Stomach (tissue), 4 donors: Measurements from ENCODE around the gene PEMT.
A peak's percentile ranks its signal among the peaks of the same experiment; 100 is the strongest.

Source experiments
- CTCF ChIP-seq, 7 experiments: fragments of 450-650 bp in 4 of 7; fragments of 200-600 bp in 3 of 7; sonication (generic) in 3 of 7; IDR thresholded peaks; one replicate each; pipeline ENCODE4 v1.5.1; 2016 to 2019; ENCODE audit warnings: antibody characterized with exemption in 7 of 7, control low read depth in 2 of 7, mild to moderate bottlenecking in 1 of 7
- EP300 ChIP-seq: sonication (generic); formaldehyde crosslinking; IDR thresholded peaks from one replicate; pipeline ENCODE4 v1.6.1; 2017; ENCODE audit warnings: antibody characterized with exemption
- POLR2A ChIP-seq, 4 donors: fragments of 450-650 bp; IDR thresholded peaks; one replicate each; pipeline ENCODE4 v1.6.1; 2016; ENCODE audit warnings: antibody characterized with exemption in 4 of 4, control low read depth in 2 of 4, mild to moderate bottlenecking in 1 of 4, moderate library complexity in 1 of 4
- POLR2AphosphoS5 ChIP-seq, 3 donors: sonication (generic); formaldehyde crosslinking; IDR thresholded peaks; one replicate each; pipeline ENCODE4 v1.6.1; 2016; ENCODE audit warnings: antibody characterized with exemption in 3 of 3

GRCh38 chr17:17496189-17497064 lies 95.1 kb downstream of the PEMT start, which contains the start of gene RASD1:
- TF ChIP-seq CTCF (IDR thresholded peaks at IDR 0.05) (peak in 5 of 7 experiments; percentile 30 to 98 (median 96)), EP300 (no peak), POLR2AphosphoS5 (IDR thresholded peaks at IDR 0.05) (peak; percentile 69 to 99 (median 97)), POLR2A (IDR thresholded peaks at IDR 0.05) (peak in 2 of 4 donors; percentile 61 to 97)
